GM23338 (cell line): ENCODE data around the gene MTHFD1L. TPM values are rescaled to one million over a fixed set of nuclear protein-coding genes. Genes with fewer than 3 reads are reported as not detected.

ENCODE experiments used
- ATAC-seq: fragments of 200-7000 bp; cut with Tn5 transposase; 3 replicates; pipeline ENCODE4 v1.9.1; 2020
- DNase-seq: peaks from one replicate; pipeline ENCODE4 v3.0.0-alpha.2; 2015; ENCODE audit warnings: low spot score
- H2AFZ ChIP-seq: fragments of 200-600 bp; sonication (generic); 2 replicates; pipeline ENCODE4 v1.8.0; 2016; ENCODE audit warnings: antibody characterized with exemption, mild to moderate bottlenecking, moderate library complexity
- H3F3A ChIP-seq: fragments of 200-600 bp; sonication (generic); replicated peaks from 2 replicates; pipeline ENCODE4 v1.8.0; 2017; ENCODE audit warnings: antibody characterized with exemption, mixed run types, low read depth
- H3K27ac ChIP-seq: fragments of 200-600 bp; sonication (generic); 2 replicates; pipeline ENCODE4 v1.6.1; 2016; ENCODE audit warnings: low read depth
- H3K27me3 ChIP-seq: fragments of 200-600 bp; sonication (generic); 2 replicates; pipeline ENCODE4 v1.8.0; 2016; ENCODE audit warnings: mild to moderate bottlenecking, mixed run types, moderate library complexity; ENCODE audit not compliant: insufficient read depth
- H3K36me3 ChIP-seq: fragments of 200-600 bp; sonication (generic); 2 replicates; pipeline ENCODE4 v1.8.0; 2016; ENCODE audit warnings: mild to moderate bottlenecking; ENCODE audit not compliant: insufficient read depth
- H3K4me1 ChIP-seq: fragments of 200-600 bp; sonication (generic); 2 replicates; pipeline ENCODE4 v1.8.0; 2016; ENCODE audit warnings: mild to moderate bottlenecking, moderate library complexity; ENCODE audit not compliant: insufficient read depth
- H3K4me2 ChIP-seq: fragments of 200-600 bp; sonication (generic); 2 replicates; pipeline ENCODE4 v1.7.1; 2017; ENCODE audit warnings: mixed run types
- H3K4me3 ChIP-seq: fragments of 200-600 bp; sonication (generic); 2 replicates; pipeline ENCODE4 v1.6.1; 2016; ENCODE audit warnings: mixed run types
- H3K79me2 ChIP-seq: fragments of 200-600 bp; sonication (generic); replicated peaks from 2 replicates; pipeline ENCODE4 v1.8.0; 2017; ENCODE audit warnings: mild to moderate bottlenecking; ENCODE audit not compliant: insufficient read depth
- H3K9me2 ChIP-seq: fragments of 200-600 bp; sonication (generic); 2 replicates; pipeline ENCODE4 v1.8.0; 2017; ENCODE audit not compliant: insufficient read depth
- H4K20me1 ChIP-seq: fragments of 200-600 bp; sonication (generic); replicated peaks from 2 replicates; pipeline ENCODE4 v1.8.0; 2017; ENCODE audit warnings: mild to moderate bottlenecking; ENCODE audit not compliant: insufficient read depth
- H3K27ac Mint-ChIP-seq: 2 replicates; pipeline ENCODE4 v1.8.0; 2020; ENCODE audit warnings: inconsistent platforms, mild to moderate bottlenecking, moderate library complexity, mixed read lengths
- H3K27me3 Mint-ChIP-seq: 3 replicates; pipeline ENCODE4 v1.8.0; 2022; ENCODE audit warnings: low read depth, mild to moderate bottlenecking, moderate library complexity, mixed read lengths, inconsistent platforms; ENCODE audit not compliant: insufficient read depth, poor library complexity
- H3K36me3 Mint-ChIP-seq: 3 replicates; pipeline ENCODE4 v1.8.0; 2021; ENCODE audit warnings: low read depth, mild to moderate bottlenecking, inconsistent platforms, moderate library complexity, mixed read lengths
- H3K4me1 Mint-ChIP-seq: 3 replicates; pipeline ENCODE4 v1.8.0; 2020; ENCODE audit warnings: mild to moderate bottlenecking, inconsistent platforms, mixed read lengths
- H3K4me3 Mint-ChIP-seq: 3 replicates; pipeline ENCODE4 v1.8.0; 2021; ENCODE audit warnings: moderate library complexity, mild to moderate bottlenecking, inconsistent platforms, mixed read lengths
- H3K9me3 Mint-ChIP-seq: 3 replicates; pipeline ENCODE4 v1.8.0; 2020; ENCODE audit warnings: moderate library complexity, mild to moderate bottlenecking, inconsistent platforms, mixed read lengths
- EZH2 ChIP-seq: fragments of 200-600 bp; sonication (generic); IDR thresholded peaks from one replicate; pipeline ENCODE4 v1.8.0; 2017; ENCODE audit warnings: antibody characterized with exemption, mild to moderate bottlenecking, low read depth; ENCODE audit not compliant: unreplicated experiment
- POLR2AphosphoS5 ChIP-seq: IDR thresholded peaks from 2 replicates; pipeline ENCODE4 v1.6.1; 2016; ENCODE audit warnings: antibody characterized with exemption, low read depth
- polyA plus RNA-seq: library from polyadenylated mRNA; unstranded; fragments of >200 nt; fragmentation: Nextera tagmentation; extraction: Ambion mirVana; gene quantifications from 2 replicates; pipeline ENCODE4 v1.2.1, GENCODE V29; 2016
- total RNA-seq: library from RNA; depleted of rRNA; stranded (reverse); fragments of >200 nt; shearing (Covaris generic); gene quantifications from 2 replicates; pipeline ENCODE4 v1.2.3, GENCODE V29; 2014
- TF ChIP-seq, protein P1 (sequence below): fragments of 250-450 bp; sonication (Bioruptor Pico); IDR thresholded peaks from 2 replicates; pipeline ENCODE4 v1.5.0; 2020; ENCODE audit warnings: mild to moderate bottlenecking, moderate library complexity

Gene MTHFD1L
- total and polyA plus RNA-seq, 2 experiments from 2014 or later = 53.2 to 66.8 TPM

DNA sequence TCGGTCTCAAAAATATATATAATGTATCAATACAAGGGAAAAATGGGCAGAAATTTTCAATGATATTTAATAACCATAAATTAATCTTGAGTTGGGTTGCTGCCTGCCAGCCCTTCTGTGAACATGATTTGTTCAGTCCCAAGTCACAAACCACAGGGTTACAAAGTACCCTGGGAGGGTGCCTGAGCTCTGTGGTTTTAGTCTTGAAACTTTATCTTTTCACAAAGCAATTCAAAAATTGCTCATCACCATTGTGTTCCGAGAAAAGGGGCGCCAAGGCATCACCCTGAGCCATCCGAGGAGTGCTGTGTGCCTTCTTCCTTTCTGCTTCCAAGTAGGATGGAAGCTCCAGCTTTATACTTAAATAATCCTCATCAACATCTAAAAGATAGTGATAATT lies 232.7 kb downstream of the MTHFD1L start:
- H3K4me1 ChIP-seq = peaks cover 4% of the 10 kb centered on the region; the same call in 1 of the 2 replicates
- no peak for DNase-seq

More for the DNA sequence above, 232.7 kb downstream of the MTHFD1L start:
- Histone ChIP-seq H3K27ac (no peak overlapping the region), H3K36me3 (no peaks in the 10 kb centered on the region; the same call in 1 of the 2 replicates), H2AFZ (no peak overlapping the region), H4K20me1 (0 out of 2 replicates have a peak, but pooled peaks cover 5% of the 10 kb centered on the region), H3F3A (no peaks in the 10 kb centered on the region), H3K27me3 (no peaks in the 10 kb centered on the region), H3K4me2 (no peak overlapping the region), H3K79me2 (no peaks in the 10 kb centered on the region), H3K9me2 (no peaks in the 10 kb centered on the region), H3K4me3 (no peak overlapping the region)
- Mint-ChIP-seq H3K4me3 (no peak overlapping the region), H3K27ac (no peak overlapping the region), H3K4me1 (peaks cover 9% of the 10 kb centered on the region; the same call in 1 of the 3 replicates), H3K27me3 (peaks cover 3% of the 10 kb centered on the region), H3K9me3 (no peaks in the 10 kb centered on the region; the same call in 2 of the 3 replicates), H3K36me3 (peaks cover 36% of the 10 kb centered on the region)
- no peak for ATAC-seq
- TF ChIP-seq POLR2AphosphoS5 = no peak
- TF ChIP-seq, protein P1, sequence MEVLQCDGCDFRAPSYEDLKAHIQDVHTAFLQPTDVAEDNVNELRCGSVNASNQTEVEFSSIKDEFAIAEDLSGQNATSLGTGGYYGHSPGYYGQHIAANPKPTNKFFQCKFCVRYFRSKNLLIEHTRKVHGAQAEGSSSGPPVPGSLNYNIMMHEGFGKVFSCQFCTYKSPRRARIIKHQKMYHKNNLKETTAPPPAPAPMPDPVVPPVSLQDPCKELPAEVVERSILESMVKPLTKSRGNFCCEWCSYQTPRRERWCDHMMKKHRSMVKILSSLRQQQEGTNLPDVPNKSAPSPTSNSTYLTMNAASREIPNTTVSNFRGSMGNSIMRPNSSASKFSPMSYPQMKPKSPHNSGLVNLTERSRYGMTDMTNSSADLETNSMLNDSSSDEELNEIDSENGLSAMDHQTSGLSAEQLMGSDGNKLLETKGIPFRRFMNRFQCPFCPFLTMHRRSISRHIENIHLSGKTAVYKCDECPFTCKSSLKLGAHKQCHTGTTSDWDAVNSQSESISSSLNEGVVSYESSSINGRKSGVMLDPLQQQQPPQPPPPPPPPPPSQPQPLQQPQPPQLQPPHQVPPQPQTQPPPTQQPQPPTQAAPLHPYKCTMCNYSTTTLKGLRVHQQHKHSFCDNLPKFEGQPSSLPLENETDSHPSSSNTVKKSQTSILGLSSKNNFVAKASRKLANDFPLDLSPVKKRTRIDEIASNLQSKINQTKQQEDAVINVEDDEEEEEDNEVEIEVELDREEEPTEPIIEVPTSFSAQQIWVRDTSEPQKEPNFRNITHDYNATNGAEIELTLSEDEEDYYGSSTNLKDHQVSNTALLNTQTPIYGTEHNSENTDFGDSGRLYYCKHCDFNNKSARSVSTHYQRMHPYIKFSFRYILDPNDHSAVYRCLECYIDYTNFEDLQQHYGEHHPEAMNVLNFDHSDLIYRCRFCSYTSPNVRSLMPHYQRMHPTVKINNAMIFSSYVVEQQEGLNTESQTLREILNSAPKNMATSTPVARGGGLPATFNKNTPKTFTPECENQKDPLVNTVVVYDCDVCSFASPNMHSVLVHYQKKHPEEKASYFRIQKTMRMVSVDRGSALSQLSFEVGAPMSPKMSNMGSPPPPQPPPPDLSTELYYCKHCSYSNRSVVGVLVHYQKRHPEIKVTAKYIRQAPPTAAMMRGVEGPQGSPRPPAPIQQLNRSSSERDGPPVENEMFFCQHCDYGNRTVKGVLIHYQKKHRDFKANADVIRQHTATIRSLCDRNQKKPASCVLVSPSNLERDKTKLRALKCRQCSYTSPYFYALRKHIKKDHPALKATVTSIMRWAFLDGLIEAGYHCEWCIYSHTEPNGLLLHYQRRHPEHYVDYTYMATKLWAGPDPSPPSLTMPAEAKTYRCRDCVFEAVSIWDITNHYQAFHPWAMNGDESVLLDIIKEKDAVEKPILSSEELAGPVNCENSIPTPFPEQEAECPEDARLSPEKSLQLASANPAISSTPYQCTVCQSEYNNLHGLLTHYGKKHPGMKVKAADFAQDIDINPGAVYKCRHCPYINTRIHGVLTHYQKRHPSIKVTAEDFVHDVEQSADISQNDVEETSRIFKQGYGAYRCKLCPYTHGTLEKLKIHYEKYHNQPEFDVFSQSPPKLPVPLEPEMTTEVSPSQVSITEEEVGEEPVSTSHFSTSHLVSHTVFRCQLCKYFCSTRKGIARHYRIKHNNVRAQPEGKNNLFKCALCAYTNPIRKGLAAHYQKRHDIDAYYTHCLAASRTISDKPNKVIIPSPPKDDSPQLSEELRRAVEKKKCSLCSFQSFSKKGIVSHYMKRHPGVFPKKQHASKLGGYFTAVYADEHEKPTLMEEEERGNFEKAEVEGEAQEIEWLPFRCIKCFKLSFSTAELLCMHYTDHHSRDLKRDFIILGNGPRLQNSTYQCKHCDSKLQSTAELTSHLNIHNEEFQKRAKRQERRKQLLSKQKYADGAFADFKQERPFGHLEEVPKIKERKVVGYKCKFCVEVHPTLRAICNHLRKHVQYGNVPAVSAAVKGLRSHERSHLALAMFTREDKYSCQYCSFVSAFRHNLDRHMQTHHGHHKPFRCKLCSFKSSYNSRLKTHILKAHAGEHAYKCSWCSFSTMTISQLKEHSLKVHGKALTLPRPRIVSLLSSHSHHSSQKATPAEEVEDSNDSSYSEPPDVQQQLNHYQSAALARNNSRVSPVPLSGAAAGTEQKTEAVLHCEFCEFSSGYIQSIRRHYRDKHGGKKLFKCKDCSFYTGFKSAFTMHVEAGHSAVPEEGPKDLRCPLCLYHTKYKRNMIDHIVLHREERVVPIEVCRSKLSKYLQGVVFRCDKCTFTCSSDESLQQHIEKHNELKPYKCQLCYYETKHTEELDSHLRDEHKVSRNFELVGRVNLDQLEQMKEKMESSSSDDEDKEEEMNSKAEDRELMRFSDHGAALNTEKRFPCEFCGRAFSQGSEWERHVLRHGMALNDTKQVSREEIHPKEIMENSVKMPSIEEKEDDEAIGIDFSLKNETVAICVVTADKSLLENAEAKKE (CRISPR knock-in tag) = no peak
- no peak for TF ChIP-seq EZH2
